ENCODE data around the gene IMMP2L.
"Not testable (repeated sequence)": the region's sequence is repeated elsewhere in the genome, so short reads cannot be mapped to it uniquely, and the experiment has no call there.

The IMMP2L gene

DNA sequence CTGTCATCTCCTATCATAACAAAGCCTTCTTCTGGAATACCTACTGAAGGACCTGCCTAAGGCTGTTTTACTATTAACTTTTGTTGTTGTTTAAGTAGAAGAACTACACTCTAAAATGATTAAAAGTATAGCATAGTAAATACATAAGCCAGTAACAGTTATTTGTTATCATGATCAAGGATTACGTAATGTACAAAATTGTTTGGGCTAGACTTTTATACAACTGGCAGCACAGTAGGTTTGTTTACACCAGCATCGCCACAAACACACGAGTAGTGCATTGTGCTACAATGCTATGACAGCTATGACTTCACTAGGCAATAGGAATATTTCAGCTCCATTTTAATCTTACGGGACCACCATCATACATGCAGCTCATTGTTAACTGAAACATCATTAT, 302.3 kb downstream of the IMMP2L start:
- no peak for DNase-seq

DNA sequence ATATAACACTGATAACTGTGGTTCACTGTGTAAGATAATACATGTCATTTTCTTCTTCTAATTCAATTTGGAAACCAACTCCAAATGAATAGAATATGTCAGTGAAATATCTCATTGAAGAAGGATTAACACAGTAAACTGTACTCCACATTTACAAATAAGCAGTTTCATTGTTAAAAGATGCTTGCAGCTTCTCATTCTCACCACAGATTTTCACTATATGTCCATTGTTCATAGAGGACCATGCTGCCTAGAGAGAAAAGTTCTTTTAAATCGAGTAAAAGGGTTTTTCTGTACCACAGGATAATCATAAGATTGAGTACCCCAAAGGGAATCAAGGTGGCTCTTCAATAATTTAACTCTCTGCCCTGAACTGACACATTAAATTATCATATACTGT, 305.9 kb downstream of the IMMP2L start:
- DNase-seq: no peak

DNA sequence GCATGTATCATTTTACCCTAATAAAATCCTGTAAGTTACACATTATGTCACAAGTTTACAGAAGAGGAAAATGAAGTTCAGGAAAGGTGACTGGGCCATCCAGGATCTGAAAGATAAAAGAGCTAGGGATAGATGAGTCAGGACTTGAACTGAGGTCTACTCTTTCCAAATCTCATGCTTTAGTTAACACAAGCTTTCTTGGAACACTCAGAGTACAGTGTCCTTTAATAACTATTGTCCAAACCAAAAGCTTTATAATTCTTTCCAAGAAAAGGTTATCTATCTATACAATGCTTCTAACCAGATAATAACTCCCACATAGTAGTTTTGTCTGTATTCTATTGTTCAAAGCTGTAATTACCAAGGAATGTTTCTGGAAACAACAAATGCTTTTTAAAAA, 306.7 kb downstream of the IMMP2L start:
- DNase-seq: no peak

DNA sequence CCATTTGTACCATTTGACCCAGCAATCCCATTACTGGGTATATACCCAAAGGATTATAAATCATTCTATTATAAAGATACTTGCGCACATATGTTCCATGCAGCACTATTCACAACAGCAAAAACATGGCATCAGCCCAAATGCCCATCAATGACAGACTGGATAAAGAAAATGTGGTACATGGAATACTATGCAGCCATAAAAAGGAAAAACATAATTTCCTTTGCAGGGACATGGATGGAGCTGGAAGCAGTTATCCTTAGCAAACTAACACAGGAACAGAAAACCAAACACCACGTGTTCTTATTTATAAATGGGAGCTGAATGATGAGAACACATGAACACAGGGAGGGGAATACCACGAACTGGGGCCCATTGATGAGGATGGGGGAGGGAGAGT, 310.9 kb downstream of the IMMP2L start:
- not testable (repeated sequence) for DNase-seq

DNA sequence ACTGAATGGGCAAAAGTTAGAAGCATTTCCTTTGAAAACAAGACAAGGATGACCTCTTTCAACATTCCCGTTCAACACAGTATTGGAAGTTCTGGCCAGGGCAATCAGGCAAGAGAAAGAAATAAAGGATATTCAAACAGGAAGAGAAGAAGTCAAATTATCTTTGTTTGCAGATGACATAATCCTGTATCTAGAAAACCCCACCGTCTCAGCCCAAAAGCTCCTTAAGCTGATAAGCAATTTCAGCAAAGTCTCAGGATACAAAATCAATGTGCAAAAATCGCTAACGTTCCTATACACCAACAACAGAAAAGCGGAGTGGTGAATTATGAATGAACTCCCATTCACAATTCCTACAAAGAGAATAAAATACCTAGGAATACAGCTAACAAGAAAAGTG, 312.5 kb downstream of the IMMP2L start:
- not testable (repeated sequence) for DNase-seq

DNA sequence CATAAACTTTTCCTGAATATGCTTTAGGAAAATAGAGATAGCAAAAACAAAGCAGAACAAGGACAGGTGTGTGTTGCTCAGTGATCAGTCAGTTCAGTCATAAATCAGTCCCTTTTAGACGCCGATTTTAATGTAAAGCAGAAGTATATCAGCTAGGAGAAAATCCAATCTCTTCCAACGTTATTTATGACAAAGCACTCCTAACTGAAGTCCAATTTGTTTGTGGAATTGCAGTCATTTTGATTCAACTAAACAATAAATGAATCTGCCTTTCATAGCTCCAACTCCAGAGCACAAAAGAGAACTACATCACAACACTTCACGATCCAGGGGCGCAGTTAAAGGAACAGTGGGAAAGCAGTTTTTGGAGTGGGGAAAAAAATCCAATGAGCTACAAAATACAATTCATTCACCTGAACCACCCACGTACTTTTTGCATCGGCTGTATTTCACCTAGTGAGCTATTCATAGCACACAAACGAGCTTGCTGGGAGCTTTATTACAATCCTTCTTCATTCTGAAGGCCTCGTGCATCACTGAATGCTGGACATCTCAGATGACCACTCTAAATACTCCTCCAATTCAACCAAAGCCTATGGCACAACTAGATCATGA, 320.0 kb downstream of the IMMP2L start:
- DNase-seq: no peak

DNA sequence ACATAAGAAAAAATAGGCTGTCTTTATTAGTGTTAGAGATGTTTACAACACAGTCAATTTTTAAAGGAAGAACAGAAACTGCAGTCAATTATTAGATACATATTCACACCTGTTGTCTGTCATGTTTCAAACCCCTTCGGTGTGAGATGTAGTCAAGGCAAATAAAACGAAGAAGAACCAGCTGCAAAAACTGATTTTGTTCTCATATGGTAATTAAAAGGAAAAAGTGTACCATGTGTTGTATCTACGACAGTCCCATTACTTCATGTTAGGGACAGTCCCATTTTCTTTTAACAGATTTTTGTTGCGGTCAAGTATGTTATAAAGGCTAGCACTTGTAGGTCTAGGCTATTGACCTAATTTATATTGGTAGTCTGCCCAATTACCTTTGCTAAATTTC, 321.9 kb downstream of the IMMP2L start:
- no peak for DNase-seq

DNA sequence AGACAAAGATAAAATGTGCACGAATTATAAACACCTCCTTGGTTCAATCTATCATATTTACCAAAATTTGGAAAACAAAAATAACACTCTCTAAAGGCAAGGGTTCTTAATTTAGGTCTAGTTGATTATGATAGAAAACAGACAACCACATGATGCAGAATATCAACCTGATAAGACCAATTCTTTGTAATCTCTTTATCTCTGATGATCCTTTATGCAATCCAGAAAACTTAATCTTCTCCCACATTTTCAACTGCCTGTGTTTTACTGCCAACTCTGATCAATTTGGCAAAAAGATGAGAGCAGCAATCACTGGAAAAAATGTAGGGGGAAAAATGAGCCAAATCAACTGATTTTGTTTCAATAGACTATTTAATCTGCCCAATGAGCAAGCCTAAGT, 322.9 kb downstream of the IMMP2L start:
- no peak for DNase-seq

DNA sequence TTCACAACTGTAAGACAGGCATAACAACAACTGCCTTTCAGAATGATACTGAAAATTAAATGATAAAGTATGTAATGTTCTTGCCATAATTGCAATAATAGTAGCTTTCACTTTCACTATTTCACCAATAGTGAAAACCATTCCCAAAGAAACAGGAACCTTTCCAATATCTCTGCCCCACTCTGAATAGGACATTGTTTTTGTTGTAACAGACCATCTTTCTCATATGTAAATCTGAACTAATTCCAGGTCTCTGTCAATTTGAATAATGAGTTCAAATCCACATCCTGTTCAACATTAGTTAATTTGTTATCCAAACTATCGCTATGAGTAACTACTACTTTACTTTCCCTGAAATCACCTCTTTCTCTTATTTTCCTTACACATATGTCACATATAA, 323.4 kb downstream of the IMMP2L start:
- no peak for DNase-seq

DNA sequence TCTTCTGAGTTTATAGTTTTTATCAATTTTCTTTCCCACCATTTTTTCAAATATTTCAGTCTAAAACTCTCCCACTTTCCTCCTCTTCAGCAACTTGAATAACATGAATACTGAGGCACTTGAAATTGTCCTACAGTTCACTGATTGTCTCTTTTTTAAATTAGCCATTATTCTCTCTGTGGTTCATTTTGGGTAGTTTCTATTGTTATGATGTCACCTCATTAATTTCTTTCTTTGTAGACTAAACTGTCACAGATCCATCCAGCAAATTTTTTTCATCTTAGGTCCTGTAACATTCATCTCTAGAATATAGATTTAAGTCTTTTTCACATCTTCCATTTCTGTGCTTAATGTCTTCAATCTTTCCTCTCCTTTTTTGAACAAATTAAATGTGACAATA, 326.6 kb downstream of the IMMP2L start:
- no peak for DNase-seq

DNA sequence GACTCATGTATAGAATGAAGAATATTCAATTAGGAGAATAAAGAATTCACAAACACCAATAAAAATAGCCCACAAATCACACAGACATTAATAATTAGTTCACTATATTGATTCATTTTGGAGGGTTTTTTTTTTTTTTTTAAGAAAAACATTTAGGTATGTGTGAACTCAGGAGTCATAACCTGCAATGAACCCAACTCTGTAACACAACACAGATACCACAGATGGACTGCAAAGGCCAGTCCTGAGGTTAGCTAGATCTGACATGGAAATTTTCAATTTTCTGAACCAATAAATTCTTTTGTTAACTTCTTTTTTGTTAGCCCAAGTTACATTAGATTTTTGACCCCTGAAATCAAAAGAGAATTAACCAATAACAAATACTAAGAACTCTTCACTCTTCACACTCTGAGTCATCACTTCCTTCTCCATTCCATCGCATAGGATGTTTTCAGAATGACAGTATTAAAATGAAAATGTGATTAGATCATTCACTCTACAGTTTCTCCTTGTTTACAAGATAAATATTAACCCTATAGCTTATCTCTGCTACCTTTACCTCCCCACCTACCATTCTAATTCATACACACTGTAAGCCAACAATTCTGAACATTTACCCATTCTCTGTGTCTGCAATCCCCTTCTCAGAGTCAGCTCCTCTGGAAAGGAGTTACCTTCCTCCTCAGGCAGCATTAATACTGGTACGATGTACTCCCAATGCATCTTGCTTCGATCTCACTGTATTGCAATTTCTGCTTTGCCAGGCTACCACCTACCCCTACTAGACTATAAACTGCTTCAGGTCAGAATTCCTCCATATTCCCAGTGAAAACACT, 329.8 kb downstream of the IMMP2L start:
- DNase-seq: no peak

DNA sequence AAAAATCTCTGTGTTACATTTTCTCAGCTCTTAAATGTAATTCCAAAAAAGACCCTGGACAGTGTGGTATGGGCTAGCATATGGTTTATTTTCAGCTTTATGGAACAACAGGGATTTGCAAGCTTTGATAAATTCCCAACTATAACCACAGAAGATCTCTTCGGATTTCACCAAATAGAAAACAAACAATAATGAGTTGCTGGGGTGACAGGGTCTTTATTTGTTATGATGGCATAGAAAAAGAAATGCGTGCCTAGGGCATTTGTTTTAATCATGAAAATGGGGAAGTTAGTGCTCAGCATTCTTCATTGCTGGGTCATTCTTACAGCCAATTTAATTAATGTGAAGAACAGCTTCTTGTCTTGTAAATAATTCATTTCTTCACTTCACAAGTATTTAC, 332.4 kb downstream of the IMMP2L start:
- DNase-seq: no peak

DNA sequence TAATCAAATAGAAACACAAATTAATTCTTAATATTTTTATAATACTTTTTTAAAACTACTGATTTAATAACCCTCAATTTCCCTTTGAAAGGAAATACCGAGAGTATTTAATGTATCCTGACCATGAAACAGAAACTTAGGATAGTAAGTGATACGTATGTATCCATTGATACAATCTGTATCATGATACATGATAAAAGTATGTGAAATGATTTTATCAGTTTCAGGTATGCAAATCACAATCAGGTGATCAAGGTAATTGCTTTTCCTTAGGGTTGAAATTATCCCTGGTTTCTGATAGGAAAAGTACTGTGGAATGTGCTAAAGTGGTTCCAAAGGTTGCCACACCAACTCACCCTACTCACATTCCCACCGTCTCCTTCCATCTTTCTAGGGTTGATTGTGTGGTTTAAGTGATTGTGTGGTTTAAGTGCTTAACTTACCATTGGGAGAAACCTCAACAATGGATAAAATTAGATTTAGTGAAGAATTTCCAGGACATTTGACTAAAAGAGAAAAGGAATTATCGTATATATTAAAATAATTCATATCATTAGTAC, 333.0 kb downstream of the IMMP2L start:
- no peak for DNase-seq

DNA sequence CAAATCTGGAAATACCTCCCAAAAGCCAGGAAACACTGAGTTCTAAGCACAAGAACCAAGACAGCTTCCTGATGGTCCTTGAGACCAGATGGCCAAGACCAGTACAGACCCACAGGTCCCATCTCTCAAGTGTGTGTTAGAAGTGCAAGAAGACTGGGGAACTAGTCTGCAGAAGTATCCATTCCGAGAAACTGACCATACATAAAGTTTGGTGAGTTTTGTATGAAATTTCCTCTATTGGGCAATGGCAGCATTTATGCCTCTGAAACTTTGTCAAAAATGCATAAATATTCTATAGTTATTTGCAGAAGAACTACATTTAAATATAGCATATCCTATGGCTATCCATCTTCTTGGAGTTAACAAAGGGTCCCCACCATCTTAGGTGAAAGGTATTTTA, 333.9 kb downstream of the IMMP2L start:
- no peak for DNase-seq

DNA sequence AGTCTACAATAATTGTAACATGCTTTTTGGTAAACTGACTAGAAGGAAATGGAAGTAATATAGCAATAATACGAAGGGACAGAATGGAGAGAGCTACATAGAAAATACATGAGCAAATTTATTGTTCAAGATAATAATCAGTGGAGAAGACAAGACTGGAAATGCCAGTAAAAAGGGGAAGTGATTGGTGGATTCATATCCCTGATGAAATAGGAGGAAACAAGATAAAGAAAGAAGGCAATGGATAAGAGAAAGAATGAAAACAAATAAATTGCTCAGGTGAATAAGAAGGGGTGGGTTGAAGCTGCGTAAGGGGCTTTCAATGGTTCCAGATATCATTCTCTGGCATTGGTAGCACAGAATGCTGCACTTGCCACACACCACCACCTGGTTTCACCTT, 335.5 kb downstream of the IMMP2L start:
- DNase-seq: no peak

DNA sequence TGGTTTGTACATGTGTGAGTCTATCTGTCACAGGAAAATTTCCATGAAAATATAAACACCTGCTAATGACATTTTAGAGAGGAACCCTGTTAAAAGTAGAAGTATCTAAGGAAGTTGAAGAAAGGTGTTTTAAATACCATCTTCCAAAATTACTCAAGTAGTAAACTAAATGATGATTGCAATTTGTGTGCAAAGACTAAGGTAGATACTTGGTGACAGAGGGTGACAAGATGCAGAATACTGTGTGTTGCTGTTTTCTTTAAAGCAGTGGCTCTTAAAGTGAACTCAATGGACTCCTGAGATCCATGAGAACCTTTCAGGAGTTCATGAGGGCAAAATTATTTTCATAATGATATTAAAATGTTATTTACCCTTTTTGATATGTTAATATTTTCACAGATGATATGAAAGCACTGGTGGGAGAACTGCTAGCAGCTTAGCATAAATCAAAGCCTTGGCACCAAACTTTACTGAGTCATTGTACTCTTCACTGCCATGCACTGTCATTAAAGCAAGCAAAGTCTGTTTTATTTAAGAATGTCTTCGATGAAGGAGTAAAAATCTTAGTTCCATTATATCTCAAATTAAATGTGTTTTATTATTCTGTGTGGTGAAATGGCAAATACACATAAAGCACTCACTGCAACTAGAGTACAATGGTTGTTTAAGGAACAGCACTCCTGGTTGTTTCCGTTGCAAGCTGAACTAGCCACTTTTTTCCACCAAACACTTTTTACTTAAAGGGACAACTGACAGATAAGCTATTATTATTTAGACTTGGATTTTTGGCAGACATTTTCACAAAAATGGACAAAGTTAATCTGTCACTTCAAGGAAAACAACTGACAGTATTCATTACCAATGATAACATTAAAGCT, 337.7 kb downstream of the IMMP2L start:
- no peak for DNase-seq

DNA sequence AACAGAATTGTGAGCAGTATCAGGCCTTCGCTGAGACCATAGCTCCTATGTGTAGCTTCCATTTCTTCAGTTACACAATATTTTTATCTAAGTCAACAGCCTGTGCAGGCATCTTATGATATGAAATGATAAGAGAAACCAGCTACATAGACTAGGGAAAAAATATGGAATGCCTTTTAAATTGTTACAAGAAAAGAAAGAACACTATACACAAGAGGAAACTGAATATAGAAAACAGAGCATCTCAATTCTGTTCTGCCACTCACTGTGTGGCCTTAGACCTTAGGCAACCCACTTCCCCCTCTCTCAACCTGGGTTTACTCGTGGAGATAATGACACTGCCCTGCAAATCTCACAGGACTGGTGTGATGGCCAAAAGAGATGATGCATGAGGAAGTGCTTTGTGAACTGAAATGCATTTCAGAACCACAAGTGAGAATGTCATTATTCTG, 338.5 kb downstream of the IMMP2L start:
- no peak for DNase-seq

DNA sequence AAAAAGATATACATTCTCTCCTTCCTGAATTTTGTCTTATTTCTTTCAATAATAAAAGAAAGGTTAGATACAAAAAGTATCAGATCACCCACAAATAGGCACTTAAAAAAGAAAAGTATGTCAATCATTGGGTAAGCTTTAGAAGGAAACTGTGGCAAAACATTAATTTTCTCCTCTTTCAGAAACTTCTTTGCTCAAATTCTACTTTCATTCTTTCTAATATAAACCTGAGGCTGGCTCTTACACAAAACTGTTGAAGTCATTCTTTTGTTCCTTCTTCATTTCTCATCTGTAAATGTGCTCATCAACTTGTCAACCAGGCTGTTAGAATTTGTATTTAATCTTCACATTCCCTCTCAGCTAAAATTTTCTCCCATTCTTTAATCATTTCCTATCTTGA, 346.7 kb downstream of the IMMP2L start:
- DNase-seq: no peak

DNA sequence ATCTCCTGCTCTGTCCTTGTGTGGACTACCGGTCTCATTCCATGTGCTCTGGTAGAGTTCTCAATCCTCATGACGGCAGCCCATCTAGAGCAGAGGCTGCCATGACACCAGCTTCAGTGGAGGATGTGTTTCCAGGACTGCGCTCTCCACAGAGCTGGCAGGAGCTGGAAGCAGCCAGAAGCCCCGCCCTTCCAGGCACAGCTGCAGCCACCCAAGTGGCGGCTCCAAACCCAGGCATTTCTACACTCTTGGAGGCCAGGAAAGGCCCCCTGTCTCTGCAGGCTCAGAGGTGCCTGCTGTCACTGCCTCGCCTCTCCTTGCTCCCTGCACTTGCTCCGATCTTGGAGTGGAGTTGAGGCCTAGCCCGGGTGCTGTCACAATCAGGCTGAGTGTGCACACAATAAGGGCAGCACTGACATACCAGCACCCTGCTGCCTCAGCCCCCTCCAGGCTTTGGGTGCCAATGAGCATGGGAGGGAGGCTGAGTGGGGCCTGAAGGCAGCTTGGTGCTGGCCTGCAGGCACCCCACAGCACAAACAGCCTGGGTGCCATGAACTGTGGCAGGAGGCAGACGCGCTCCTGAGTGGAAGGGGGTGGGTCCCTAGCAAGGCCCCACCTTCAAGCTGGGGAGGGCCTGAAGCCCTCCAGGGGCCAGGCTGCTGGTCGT, 349.3 kb downstream of the IMMP2L start:
- DNase-seq: no peak

DNA sequence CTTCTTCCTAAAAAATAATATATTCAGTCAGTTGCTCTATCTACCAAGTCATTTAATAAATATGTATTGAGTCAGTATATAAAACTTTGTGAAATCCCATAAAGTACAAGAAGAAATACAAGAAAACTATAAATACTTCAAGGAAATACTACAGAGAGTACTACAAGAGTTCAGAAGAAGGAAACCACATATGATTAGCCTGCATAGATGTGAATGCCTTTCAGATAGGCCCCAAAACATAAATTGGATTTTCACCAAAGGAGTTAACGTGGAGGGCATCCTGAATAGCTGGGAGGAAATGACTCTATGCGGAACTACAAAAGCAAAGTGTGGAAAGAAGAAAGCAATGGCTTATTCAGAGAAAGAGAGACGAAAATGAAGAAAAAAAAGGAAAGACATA, 351.3 kb downstream of the IMMP2L start:
- no peak for DNase-seq

DNA sequence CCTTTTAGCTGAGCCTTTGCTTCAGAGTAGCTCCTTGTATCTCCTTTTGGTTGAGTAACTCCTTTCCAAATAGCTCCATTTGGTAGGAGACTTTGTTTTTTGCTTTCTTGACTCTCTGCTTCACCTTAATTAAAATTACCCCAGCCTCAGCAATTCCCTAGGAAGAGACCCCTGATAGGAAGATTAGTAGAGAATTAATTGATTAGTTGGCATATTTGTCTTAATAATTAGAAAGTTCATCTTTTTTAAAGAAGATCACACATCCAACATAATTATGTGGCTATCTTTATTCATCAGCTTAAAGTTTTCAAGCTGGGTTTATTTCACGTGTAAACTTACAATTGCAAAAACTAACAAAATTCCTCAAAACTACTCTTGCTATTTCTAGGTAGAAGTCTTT, 352.2 kb downstream of the IMMP2L start:
- DNase-seq: no peak

DNA sequence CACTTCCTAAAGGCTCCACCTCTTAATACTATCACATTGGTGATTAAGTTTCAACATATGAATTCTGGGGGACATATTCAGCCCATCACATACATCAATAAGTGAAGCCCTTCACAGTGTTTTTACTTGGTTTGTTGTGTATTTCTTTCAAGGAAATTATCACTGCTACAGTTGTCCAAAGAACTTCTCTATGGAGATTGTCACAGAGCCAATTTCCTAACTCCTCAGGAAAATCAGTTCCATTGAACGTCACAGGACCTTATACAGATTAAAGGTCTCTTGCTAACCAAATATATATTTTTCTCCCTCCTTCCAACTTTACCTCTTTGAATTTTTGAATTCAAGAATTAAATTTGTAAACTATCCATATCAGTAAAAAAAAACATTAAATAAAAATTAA, 357.0 kb downstream of the IMMP2L start:
- no peak for DNase-seq

DNA sequence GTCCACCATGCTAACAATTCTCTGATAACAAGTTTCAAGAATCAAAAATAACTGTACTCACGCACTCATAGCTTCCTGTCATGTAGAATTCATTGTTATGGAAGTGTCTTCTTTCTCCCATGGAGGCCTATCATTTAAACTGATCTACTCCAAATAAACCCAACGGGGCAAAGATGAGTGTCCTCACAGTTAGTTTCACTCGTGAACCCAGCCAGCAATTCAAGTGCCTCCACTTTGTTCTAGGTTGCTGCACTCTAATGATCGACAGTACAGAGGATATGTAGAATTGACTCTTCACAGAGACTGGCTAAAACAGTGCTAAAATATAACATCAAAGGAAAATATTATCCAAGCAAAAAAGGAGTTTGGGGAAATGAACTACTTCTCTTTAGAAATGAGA, 360.0 kb downstream of the IMMP2L start:
- DNase-seq: no peak
